Activated T-helper 9 cell treated with anti-CD3 and anti-CD28 coated beads, Interleukin-2, amount 50 U/mL, for 16 hours (primary cell): ENCODE measurements around the gene KIAA0319L.
"Not testable (repeated sequence)": the region's sequence is repeated elsewhere in the genome, so short reads cannot be mapped to it uniquely, and the experiment has no call there.

Experiments
- DNase-seq: peaks from one replicate; pipeline ENCODE4 v3.0.0-alpha.2; 2020; ENCODE audit warnings: low read depth

The KIAA0319L gene

DNA sequence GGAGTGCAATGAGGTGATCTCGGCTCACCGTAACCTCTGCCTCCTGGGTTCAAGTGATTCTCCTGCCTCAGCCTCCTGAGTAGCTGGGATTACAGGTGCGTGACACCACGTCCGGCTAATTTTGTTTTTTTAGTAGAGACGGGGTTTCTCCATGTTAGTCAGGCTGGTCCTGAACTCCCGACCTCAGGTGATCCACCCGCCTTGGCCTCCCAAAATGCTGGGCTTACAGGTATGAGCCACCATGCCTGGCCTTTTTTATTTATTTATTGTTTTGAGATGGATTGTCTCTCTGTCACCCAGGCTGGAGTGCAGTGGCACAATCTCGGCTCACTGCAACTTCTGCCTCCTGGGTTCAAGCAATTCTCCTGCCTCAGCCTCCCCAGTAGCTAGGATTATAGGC lies 24.4 kb upstream of the KIAA0319L start:
- DNase-seq = not testable (repeated sequence)

DNA sequence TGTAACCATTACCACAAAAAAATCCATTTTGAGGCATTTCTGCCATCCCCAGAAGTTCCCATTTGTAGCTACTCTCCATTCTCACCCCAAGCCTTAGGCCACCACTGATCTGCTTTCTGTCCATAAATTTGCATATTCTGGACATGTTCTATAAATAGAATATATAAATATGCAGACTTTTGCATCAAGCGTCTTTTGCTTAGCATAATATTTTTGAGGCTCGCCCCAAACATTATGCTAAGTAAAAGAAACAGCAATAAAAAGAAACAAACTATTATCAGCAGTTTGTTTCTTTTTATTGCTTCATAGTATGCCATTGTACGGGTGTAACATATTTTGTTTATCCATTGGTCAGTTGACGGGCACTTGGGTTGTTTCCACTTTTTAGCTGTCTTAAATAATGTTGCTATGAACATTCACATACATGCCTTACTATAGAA lies 23.8 kb upstream of the KIAA0319L start:
- no peak for DNase-seq

DNA sequence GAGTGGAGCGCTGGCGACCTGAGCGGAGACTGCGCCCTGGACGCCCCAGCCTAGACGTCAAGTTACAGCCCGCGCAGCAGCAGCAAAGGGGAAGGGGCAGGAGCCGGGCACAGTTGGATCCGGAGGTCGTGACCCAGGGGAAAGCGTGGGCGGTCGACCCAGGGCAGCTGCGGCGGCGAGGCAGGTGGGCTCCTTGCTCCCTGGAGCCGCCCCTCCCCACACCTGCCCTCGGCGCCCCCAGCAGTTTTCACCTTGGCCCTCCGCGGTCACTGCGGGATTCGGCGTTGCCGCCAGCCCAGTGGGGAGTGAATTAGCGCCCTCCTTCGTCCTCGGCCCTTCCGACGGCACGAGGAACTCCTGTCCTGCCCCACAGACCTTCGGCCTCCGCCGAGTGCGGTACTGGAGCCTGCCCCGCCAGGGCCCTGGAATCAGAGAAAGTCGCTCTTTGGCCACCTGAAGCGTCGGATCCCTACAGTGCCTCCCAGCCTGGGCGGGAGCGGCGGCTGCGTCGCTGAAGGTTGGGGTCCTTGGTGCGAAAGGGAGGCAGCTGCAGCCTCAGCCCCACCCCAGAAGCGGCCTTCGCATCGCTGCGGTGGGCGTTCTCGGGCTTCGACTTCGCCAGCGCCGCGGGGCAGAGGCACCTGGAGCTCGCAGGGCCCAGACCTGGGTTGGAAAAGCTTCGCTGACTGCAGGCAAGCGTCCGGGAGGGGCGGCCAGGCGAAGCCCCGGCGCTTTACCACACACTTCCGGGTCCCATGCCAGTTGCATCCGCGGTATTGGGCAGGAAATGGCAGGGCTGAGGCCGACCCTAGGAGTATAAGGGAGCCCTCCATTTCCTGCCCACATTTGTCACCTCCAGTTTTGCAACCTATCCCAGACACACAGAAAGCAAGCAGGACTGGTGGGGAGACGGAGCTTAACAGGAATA lies 20.1 kb upstream of the KIAA0319L start:
- peak; percentile 36 for DNase-seq

DNA sequence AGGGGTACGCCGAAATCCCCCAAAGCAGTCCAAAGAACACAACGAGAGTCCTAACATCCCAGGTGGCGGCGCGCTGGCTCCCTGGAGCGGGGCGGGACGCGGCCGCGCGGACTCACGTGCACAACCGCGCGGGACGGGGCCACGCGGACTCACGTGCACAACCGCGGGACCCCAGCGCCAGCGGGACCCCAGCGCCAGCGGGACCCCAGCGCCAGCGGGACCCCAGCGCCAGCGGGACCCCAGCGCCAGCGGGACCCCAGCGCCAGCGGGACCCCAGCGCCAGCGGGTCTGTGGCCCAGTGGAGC lies 19.5 kb upstream of the KIAA0319L start:
- not testable (repeated sequence) for DNase-seq

DNA sequence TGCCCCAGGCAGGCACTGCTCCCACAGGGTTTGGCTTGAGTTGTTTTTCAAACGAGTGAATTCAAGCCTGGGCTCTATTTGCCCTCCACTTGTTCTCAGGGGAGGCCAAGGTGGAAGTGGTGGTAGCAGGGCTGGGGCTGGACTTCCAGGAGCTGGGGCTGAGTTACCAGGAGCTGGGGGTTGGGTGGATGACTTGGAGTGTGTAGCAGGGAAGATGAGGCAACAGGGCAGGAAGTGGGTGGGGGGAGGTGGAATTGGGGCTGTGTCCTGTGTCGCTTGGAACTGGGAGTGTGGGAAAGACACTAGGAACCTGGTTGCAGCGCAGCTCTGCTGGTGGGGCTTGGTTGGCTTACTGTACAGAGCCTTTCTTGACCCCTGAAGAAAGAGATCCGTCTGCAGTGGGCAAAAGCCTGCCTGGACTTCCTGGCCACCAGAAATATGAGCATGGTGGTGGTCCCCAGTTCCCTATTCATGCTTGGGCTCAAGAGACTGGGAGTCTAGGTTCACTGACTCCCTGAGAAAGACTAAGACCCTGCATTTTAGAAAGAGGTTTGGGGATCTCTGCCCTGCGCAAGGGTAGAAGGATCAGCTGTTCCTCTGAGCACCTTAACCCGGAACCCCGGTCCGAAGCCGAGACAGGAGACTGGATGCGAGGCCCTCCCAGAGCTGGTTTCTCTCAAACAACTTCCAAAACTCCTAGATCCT lies 19.0 kb upstream of the KIAA0319L start:
- no peak for DNase-seq

DNA sequence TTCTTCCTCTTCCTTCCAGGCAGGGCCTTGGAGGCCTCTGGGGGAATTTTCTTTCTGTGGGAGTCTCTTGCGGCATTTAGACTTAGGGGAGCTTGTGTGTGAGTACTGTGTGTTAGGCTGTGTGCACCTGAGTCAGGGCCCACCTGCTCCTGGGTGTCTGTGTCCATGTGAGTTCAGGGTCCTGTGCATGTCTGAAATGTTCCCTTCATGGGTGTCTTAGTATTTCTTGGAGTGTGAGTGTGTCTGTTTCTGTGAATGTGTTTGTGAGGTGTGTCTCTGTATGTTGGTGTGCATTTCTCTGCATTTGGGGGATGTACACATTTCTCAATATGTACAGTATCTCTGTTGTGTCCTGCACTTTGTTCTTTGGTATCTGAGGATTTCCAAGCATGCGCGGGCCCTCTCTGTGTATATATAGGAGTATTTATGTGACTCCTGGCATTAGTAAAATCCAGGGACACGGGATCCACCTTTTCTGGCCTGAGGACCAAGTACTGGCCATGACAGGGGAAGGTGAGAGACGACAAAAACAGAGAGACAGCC lies 18.3 kb upstream of the KIAA0319L start:
- DNase-seq = no peak

DNA sequence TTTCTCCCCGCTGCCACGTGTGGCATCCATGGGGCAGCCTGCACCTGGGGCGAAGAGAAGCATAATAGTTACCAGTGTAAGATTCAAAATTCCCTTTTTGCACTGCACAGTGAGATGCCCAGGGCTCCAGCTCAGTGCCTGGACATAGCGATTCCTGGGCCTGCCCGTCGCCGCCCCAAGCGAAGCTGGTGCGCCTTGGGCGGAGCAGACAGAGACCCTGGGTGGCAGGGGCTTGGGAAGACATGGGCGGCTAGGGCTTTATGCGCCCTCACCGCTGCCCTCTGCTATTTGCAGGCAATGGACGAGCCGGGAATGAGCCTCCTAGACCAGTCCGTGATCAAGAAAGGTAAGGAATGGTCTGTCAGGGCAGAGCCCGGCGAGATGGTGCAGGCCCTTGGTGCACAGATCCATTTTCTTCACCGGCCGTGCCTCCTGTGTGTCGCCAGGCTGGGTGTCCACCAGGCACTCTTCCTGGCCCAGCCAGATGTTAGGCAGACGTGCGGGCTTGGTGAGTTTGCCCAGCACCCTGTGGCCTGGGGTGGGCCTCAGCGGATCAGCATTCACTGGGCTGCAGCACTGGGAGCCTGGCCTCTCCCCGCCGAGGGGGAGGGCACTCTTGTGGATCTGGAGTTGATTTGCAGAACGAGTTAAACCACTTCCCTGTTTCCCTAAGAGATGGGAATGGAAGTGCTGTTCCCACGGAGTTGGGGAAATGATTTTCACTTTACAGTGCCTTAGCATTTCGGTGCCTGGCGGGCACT lies 17.6 kb upstream of the KIAA0319L start:
- no peak for DNase-seq

DNA sequence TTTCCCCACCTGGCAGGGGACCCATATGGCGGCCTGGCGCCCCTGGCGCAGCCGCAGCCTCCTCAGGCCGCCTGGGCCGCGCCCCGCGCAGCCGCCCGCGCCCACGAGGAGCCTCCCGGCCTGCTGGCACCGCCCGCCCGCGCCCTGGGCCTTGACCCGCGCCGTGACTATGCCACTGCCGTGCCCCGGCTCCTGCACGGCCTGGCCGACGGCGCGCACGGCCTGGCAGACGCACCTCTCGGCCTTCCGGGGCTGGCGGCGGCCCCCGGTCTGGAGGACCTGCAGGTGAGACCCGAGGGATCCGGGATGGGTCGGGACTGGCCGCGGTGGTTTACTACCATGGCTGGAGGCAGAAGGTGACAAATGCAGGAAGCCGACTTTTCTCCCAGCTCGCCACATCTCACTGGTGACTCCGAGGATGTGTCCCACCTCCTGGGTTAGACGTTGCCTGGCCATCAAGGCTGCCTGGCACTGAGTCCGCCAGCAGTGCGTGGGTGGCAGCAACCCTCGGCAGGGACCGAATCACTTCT lies 17.0 kb upstream of the KIAA0319L start:
- DNase-seq = no peak

DNA sequence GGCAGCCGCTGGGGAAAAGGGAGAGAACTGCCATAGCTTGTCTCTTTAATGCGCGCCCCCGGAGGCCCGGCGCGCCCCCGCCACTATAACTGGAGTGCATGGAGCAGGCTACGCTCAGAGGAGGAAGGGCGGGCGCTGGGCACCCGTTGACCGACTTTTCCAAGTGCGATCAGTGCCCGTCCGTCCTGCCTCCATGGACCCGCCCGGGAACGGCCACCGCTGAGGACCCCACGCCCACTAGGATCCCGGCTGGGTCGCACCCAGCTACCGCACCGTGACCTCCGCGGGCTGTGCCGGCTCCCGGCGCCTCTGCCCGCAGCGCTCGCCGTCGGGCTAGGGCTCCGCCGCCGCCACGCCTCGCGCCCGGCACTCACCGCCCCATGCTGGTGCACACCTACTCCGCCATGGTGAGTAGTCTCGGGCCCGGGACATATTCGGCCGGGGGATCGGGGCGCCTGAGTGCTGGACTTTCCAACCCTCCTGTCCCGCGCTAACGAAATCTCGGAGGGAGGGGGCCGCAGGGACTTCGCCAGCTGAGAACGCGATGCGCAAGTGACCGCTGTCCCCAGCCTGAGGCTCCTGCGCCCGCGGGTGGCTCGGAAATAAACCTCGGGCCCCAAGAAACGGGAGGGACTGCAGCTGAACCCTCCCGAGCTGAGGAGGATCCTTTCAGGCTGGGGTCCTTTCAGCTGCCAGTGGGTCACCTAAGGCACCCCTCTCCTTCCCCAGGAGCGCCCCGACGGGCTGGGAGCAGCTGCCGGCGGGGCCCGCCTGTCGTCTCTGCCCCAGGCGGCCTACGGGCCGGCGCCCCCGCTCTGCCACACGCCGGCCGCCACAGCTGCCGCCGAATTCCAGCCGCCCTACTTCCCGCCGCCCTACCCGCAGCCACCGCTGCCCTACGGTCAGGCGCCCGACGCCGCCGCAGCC lies 16.3 kb upstream of the KIAA0319L start, which contains the start of gene TFAP2E:
TFAP2E (plus strand) TSS at position 117 of the 927 bp plus-strand sequence; CDS start at position 381, 264 bp downstream.
- no peak for DNase-seq

DNA sequence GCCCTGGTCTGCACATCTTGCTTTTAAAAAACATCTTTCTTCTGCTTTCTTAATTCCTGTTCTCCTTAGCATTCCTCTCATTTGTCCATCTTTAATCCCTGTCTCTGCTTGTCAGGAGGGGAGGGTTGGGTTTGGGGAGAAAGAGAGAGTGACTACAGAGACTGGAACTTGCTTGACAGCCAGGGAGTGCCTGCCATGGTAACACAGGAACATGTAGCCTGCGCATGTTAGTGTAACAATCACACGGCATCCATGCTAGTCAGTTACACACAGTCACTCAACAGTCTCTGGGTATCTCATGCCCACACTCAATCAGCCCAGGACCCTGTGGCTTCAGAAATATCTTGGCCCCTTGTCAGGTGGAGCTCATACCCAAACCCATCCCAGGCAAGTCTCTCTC lies 15.1 kb upstream of the KIAA0319L start:
- DNase-seq = no peak

DNA sequence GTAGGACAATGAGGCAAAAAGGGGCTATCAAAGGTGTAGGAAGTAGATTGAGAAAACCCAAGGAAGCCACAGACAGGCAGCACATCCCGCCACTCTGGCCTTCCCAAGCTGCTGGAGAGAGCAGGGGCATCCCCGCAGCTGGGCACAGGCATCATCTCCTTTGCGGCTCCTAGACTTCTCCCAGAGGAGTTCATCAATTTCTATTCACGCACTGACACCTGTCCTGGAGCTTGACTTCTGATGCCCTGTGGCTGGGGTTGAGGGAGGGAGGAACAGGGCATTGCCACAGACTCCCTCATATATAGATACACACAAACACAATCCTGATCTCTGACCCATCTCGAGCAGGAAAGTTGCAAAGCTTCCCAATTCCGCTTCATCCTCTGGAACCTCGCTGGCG lies 14.1 kb upstream of the KIAA0319L start:
- DNase-seq = no peak

DNA sequence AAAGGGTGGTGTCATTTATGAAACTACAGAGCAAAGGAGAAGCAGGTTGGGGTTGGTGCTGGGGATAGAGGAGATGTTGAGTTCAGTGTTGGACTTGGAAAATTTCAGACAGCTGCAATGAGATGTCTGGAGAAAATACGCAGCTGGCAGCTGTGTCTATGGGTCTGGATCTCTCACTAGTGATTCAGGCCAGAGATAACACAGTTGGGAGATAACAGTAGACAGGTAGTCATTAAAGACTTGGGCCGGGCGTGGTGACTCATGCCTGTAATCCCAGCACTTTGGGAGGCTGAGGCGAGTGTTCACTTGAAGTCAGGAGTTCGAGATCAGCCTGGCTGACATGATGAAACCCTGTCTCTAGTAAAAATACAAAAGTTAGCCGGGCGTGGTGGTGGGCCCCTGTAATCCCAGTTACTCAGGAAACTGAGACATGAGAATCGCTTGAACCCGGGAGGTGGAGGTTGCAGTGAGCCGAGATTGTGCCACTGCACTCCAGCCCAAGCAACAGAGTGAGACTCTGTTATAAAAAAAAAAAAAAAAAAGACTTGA lies 13.5 kb upstream of the KIAA0319L start:
- DNase-seq = no peak

DNA sequence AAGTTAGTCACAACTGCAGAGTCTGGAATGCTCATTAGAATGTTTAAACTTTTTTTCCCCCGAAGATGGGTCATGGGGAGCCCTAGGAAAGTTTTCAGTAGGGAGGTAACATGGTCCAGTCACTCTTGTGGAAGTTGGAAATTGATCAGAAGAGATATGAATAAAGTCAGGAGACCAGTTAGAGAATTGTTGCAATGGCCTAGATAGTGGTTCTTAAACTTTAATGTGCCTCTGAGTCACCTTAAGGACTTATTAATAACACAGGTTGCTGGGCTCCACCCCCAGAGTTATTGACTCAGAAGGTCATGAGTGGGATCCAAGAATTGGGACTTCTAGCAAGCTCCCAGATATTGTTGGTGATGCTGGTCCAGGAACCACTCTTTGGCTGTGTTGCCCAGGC lies 12.7 kb upstream of the KIAA0319L start:
- DNase-seq = no peak

DNA sequence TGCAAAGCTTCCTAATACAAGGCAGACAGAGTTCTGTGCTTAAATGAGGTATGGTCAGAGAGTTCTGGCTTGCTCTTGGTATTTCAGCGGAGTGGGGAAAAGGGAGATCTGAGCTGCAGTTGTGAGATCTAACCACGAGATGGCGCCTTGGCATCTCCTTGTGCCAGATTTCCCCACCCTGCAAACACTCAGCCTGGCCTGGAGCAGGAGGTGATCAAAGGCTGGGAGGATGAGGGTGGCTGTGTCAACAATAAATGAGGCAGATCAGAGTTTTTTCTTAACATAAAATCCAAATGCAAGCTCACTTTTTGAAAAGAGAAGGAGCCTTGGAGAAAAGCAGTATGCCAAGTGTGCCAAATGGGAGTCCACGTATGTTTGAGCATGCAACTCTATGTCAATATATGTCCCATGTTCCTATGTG lies 11.8 kb upstream of the KIAA0319L start:
- DNase-seq = no peak

DNA sequence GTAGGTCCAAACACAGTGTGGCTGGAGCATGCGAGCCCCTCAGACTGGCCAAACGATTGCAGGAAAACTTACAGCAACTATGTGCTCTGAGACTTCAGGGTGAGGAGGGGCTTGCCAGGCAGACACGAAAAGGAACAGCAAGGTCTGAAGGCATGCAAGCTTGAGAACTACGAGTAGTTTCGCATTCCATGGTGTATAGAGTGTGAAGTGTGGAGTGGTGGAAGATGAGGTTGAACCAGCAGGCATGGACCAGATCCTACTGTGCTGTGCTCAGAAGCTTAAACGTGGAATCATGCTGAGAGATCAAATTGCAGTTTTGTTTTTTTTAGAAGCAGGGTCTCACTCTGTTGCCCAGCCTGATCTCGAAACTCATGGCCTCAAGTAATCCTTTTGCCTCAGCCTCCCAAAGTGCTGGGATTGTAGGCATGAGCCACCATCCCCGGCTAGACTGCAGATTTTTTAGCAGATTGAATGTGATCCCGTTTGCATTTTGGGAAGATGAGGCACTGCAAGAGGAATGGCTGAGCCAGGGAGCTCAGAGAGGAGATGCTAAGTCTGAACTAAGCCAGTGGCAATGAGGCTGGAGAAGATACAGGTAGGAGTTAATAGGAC lies 10.8 kb upstream of the KIAA0319L start:
- no peak for DNase-seq

DNA sequence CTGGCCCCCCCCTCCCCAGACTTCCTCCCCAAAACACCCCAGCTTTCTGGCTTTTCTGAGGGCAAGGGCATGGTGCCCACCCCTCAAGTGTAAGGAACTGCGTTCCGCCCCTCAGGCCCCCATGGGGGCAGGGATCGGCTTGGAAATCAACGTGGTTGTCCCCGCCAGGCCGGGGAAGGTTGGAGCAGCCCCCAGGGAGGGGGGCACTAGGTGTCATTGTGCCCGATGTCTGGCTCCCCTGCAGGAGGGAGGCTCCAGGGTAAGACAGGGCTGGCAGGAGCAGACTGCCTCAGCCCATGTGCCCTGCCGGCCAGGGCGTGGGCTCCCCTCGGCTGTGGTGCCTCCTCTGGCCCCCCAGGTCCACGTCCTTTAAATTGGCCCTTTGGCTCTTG lies 8.5 kb upstream of the KIAA0319L start:
- no peak for DNase-seq

DNA sequence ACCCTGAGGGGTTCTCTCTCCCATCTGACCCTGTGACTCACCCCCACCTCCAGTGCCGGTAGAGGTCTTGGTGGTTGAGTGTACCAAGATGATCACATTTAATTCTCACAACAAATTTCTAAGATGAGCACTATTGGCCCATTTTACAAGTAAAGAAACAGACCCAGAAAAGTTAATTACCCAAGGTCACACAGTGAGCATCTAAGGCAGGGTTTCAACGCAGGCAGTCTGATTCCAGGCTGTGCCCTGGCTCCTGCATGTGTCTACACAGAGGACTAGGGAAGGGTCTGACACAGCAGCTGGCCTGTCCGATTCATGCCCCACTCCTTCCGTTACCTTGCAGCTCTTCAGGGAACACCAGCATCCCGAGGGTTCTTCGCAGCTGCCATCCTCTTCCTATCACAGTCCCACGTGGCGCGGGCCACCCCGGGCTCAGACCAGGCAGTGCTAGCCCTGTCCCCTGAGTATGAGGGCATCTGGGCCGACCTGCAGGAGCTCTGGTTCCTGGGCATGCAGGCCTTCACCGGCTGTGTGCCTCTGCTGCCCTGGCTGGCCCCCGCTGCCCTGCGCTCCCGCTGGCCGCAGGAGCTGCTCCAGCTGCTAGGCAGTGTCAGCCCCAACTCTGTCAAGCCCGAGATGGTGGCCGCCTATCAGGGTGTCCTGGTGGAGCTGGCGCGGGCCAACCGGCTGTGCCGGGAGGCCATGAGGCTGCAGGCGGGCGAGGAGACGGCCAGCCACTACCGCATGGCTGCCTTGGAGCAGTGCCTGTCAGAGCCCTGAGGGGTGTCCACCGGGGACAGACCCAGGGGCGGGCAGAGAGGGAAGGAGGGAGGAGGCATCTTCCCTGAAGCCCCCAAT lies 7.9 kb upstream of the KIAA0319L start:
- DNase-seq = no peak

DNA sequence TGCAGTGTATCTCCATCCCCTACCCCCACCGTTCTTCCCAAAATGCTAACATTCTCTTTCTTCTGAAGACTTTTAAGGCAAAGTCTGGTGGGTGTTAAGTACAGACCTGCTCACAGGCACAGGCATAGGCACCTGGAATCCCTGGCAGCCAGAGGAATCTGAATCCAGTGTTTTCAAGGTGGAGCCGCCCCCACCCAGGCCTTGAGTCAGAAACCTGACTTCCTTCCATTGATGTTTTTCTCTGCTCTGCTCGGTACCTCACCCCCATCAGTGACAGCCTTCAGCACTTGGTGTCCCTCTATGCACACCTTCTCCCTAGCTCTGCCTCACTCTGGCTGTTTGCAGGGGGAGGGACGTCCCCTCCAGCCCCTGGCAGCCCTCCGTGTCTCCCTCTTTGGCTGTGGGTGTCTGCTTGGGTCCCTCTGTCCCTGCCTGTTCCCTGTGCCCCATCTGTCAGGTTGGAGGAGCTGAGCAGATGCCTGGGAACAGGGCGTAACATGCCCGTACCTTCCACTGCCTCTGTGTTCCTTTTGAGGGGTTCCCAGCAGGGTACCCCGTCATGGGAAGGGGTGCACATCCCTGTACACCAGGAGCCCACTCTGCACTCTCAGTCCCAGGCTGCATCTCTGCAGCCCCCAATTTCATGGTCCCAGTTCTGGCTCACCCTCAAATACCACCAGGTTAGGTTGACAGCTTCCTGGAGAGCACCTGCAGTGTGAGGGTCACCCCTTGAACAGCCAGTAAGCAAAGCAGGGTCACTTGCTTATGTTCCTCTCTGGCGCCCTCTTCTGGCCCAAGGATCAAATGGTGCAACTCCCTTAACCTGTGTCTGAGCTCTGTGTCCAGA lies 7.1 kb upstream of the KIAA0319L start:
- DNase-seq = peak; percentile 66
